Central memory CD8-positive, alpha-beta T cell (primary cell): ENCODE measurements around the gene WDR26.
"Not testable (repeated sequence)": the region's sequence is repeated elsewhere in the genome, so short reads cannot be mapped to it uniquely, and the experiment has no call there.

Experiments used
- ATAC-seq: fragments of 150-1000 bp; cut with Tn5 transposase; replicated peaks from 2 replicates; pipeline ENCODE4 v1.10.0; 2022; ENCODE audit warnings: mild to moderate bottlenecking, moderate FRiP score, moderate number of reproducible peaks; ENCODE audit not compliant: poor library complexity, severe bottlenecking; ENCODE audit errors: extremely low read depth
- DNase-seq, 2 donors: peaks; one replicate each; pipeline ENCODE4 v3.0.0; 2021; ENCODE audit warnings: low spot score in 2 of 2
- H3K27ac Mint-ChIP-seq: one replicate; pipeline ENCODE4 v1.8.0; 2022; ENCODE audit warnings: low read depth, mild to moderate bottlenecking, moderate library complexity, mixed read lengths
- H3K27me3 Mint-ChIP-seq: one replicate; pipeline ENCODE4 v1.8.0; 2022; ENCODE audit warnings: mixed read lengths
- H3K36me3 Mint-ChIP-seq: one replicate; pipeline ENCODE4 v1.8.0; 2022; ENCODE audit warnings: mild to moderate bottlenecking, moderate library complexity, mixed read lengths; ENCODE audit not compliant: insufficient read depth
- H3K4me1 Mint-ChIP-seq: one replicate; pipeline ENCODE4 v1.8.0; 2022; ENCODE audit warnings: mixed read lengths
- H3K4me3 Mint-ChIP-seq: one replicate; pipeline ENCODE4 v1.8.0; 2022; ENCODE audit warnings: mild to moderate bottlenecking, moderate library complexity, mixed read lengths
- H3K9me3 Mint-ChIP-seq: one replicate; pipeline ENCODE4 v1.8.0; 2022; ENCODE audit warnings: mixed read lengths

The WDR26 gene

DNA sequence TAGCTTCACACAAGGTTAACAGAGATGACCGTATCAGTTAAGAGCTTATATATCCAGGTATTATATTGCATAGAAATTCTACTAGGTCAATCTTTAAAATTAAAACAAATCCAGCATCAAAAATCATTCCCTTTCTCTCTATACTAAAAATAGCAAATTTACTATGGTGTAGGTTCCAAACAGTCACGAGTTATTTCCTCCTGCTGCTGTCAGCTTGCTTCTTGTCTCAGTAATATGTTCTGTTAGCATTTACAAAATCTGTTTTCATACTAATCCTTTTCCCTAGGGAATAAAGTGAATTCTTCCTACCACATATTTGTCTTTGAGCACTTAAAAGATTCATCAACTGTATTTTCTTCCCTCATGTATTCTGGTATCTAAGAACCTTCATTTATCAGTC, 2.5 kb downstream of the WDR26 start:
- Mint-ChIP-seq H3K36me3 (peaks cover 50% of the 10 kb centered on the region), H3K27me3 (no peaks in the 10 kb centered on the region), H3K27ac (peak overlapping the region; percentile 82), H3K4me3 (peak overlapping the region; percentile 84), H3K9me3 (no peaks in the 10 kb centered on the region), H3K4me1 (peaks cover 64% of the 10 kb centered on the region)
- no peak for DNase-seq
- ATAC-seq, result no peak

DNA sequence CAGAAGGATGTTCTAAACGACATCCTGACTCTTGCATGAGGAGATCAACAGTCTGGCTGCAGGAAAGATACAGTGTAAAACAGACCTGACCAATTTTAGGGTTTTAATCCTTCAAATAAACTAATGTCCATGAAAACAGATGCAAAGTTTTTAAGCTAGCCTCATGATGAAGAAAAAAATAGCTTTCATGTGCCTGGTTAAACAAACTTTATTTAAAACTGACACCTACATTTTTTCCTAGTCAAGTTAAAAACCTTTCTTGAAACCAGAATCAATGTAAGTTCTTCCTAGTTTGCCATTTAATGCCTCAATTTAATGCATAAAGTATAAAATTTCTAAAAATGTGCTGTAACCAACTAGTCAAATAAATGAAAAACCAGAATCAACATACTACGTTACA, 2.9 kb downstream of the WDR26 start:
- peaks cover 50% of the 10 kb centered on the region for H3K36me3 Mint-ChIP-seq
- H3K27ac Mint-ChIP-seq, result peak overlapping the region; percentile 82
- no peaks in the 10 kb centered on the region for H3K9me3 Mint-ChIP-seq
- H3K4me1 Mint-ChIP-seq, result peaks cover 61% of the 10 kb centered on the region
- H3K4me3 Mint-ChIP-seq, result peak overlapping the region; percentile 84
- no peak for DNase-seq
- ATAC-seq, result no peak
- no peaks in the 10 kb centered on the region for H3K27me3 Mint-ChIP-seq

DNA sequence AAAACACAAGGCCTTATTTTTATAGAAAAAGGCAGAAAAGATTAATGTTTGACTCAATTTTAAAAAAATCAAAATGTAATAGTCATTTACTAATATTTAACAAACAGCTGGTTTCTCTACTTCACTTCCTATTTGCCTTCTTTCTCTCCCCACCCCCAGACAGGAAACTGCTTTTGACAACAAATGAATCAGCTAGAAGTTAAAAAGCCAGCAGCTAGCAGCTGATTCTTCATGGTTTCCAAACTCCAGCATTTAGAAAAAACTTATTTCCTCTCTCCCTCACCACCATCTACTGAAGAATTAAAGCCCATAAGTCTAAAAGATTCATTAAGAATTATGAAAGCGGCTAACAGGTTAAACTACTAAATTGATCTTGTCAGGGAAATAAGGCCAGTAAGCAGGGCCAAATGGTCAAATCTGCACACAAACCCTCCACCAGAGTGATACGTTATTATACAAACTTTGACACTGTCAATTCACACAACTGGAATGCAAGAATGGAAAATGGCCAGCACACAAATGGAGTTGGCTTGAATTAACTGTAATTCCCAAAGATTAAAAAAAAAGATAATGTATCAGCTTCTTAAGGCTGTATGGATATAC, 4.0 kb downstream of the WDR26 start:
- Mint-ChIP-seq H3K27ac (peak overlapping the region; percentile 57), H3K4me3 (peak overlapping the region; percentile 63), H3K36me3 (peaks cover 55% of the 10 kb centered on the region), H3K27me3 (no peaks in the 10 kb centered on the region), H3K9me3 (no peaks in the 10 kb centered on the region), H3K4me1 (peaks cover 56% of the 10 kb centered on the region)
- ATAC-seq (no peak), DNase-seq (peak in 1 of 2 donors; percentile 19)

GRCh38 chr1:224429616-224430326, 4.8 kb downstream of the WDR26 start:
- Mint-ChIP-seq H3K4me3 (no peak overlapping the region), H3K27me3 (no peaks in the 10 kb centered on the region), H3K4me1 (peaks cover 56% of the 10 kb centered on the region), H3K36me3 (peaks cover 61% of the 10 kb centered on the region), H3K27ac (peak overlapping the region; percentile 57), H3K9me3 (no peaks in the 10 kb centered on the region)
- DNase-seq (no peak), ATAC-seq (no peak)

GRCh38 chr1:224428713-224429112, 5.9 kb downstream of the WDR26 start:
- peaks cover 65% of the 10 kb centered on the region for H3K36me3 Mint-ChIP-seq
- not testable (repeated sequence) for H3K9me3 Mint-ChIP-seq, H3K4me3 Mint-ChIP-seq, H3K27me3 Mint-ChIP-seq, DNase-seq, ATAC-seq
- H3K27ac Mint-ChIP-seq, result peak overlapping the region; percentile 38
- H3K4me1 Mint-ChIP-seq, result peaks cover 58% of the 10 kb centered on the region

GRCh38 chr1:224427346-224427745, 7.3 kb downstream of the WDR26 start:
- Mint-ChIP-seq H3K27me3 (no peaks in the 10 kb centered on the region), H3K27ac (no peak overlapping the region), H3K9me3 (no peaks in the 10 kb centered on the region), H3K4me1 (peaks cover 53% of the 10 kb centered on the region), H3K4me3 (no peak overlapping the region), H3K36me3 (peaks cover 62% of the 10 kb centered on the region)
- ATAC-seq, result no peak
- no peak for DNase-seq

DNA sequence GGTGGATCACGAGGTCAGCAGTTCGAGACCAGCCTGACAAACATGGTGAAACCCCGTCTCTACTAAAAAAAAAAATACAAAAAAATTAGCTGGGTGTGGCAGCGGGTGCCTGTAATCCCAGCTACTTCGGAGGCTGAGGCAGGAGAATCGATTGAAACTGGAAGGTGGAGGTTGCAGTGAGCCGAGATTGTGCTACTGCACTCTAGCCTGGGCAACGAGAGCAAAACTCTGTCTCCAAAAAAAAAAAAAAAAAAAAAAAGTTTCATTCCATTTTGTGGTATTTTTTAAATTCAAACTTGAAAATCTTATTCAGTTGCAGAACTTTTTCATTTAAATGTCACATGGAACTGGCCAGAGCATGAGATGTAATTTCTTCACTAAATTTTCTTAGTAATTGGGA, 7.7 kb downstream of the WDR26 start:
- not testable (repeated sequence) for H3K9me3 Mint-ChIP-seq, H3K27me3 Mint-ChIP-seq, ATAC-seq, DNase-seq, H3K27ac Mint-ChIP-seq, H3K4me3 Mint-ChIP-seq
- Mint-ChIP-seq H3K36me3 (peaks cover 65% of the 10 kb centered on the region), H3K4me1 (peaks cover 53% of the 10 kb centered on the region)

DNA sequence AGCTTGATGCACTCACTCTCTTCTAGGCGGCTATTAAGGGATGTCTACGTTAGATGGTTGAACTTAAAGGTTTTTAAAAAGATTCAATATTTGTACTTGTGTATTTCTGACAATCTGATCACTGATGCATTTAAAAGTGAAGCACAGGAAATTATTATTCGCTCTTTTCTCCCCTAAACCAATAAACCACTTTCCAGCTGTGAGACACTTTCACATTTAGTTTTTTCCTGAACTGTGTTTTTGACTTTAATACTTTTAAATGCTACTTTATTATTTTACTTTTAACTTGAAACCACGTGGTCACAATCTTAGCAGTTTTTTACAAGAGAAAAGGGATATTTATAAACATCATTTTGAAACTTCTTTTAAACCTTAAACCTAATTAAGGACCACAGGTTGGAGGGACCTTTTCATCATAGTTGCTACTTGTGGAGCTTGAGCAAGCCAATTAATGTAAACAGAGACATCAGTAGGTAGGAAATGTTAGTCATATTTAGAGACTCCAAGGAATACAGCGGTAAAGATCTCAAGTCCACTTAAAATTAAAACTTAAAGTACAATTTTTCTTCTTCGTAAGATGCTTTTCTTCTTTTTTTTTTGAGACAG, 9.2 kb downstream of the WDR26 start:
- peak overlapping the region; percentile 71 for H3K27ac Mint-ChIP-seq
- no peaks in the 10 kb centered on the region for H3K27me3 Mint-ChIP-seq

GRCh38 chr1:224420106-224420505, 14.5 kb downstream of the WDR26 start:
- no peak for ATAC-seq
- Mint-ChIP-seq H3K27me3 (no peaks in the 10 kb centered on the region), H3K36me3 (peaks cover 86% of the 10 kb centered on the region), H3K9me3 (no peaks in the 10 kb centered on the region), H3K4me1 (peaks cover 45% of the 10 kb centered on the region), H3K4me3 (no peak overlapping the region), H3K27ac (no peak overlapping the region)
- no peak for DNase-seq

More for the DNA sequence above, 9.2 kb downstream of the WDR26 start:
- DNase-seq (no peak), ATAC-seq (no peak)
- Mint-ChIP-seq H3K4me1 (peaks cover 45% of the 10 kb centered on the region), H3K9me3 (no peaks in the 10 kb centered on the region), H3K4me3 (peak overlapping the region; percentile 3), H3K36me3 (peaks cover 66% of the 10 kb centered on the region)

GRCh38 chr1:224411766-224412165, 22.8 kb downstream of the WDR26 start:
- Mint-ChIP-seq H3K27ac (no peak overlapping the region), H3K4me3 (no peak overlapping the region), H3K36me3 (peaks cover 76% of the 10 kb centered on the region)

GRCh38 chr1:224408294-224408590, 26.4 kb downstream of the WDR26 start:
- peaks cover 37% of the 10 kb centered on the region for H3K4me1 Mint-ChIP-seq
- ATAC-seq (no peak), DNase-seq (no peak)
- H3K27me3 Mint-ChIP-seq, result no peaks in the 10 kb centered on the region
- H3K4me3 Mint-ChIP-seq, result no peak overlapping the region
- H3K36me3 Mint-ChIP-seq, result peaks cover 71% of the 10 kb centered on the region
- no peaks in the 10 kb centered on the region for H3K9me3 Mint-ChIP-seq
- H3K27ac Mint-ChIP-seq, result no peak overlapping the region

More at GRCh38 chr1:224411766-224412165, 22.8 kb downstream of the WDR26 start:
- Mint-ChIP-seq H3K9me3 (no peaks in the 10 kb centered on the region), H3K27me3 (no peaks in the 10 kb centered on the region), H3K4me1 (peaks cover 28% of the 10 kb centered on the region)
- DNase-seq, result no peak
- no peak for ATAC-seq

DNA sequence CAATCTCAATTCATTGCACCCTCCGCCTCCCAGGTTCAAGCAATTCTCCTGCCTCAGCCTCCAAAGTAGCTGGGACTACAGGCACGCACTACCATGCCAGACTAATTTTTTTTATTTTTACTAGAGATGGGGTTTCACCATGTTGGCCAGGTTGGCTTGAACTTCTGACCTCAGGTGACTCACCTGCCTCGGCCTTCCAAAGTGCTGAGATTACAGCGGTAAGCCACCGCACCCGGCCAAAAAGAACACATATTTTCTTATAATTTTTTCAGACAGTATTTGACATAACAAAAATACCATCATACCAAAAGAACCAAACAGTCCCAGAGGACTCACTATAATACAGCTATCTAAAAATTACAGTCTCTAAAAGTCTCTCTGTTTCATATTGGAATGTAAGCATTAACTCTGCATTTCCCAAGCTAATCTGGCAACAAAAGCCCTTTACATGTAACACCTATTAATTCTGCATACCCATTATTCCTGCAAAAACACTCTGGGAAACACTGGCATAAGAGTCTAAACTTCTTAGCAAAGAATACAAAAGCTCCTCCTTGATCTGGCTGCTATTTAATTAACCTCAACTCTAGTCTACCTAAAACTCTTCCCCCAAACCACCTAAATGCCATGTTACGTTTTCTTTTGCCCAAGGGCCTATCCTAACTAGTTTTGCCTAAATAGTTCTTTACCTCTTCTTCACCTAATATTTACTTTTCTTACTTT, 26.9 kb downstream of the WDR26 start:
- no peak for ATAC-seq
- no peak for DNase-seq
- Mint-ChIP-seq H3K27me3 (no peaks in the 10 kb centered on the region), H3K9me3 (no peaks in the 10 kb centered on the region), H3K27ac (no peak overlapping the region), H3K4me3 (no peak overlapping the region), H3K4me1 (peaks cover 37% of the 10 kb centered on the region), H3K36me3 (peaks cover 71% of the 10 kb centered on the region)
